NB4 (cell line): Measurements from ENCODE around the gene CCDC24.
A peak's percentile ranks its signal among the peaks of the same experiment; 100 is the strongest.

Experiments used
- CTCF ChIP-seq: IDR thresholded peaks from one replicate; pipeline ENCODE4 v1.5.1; 2012; ENCODE audit warnings: low read depth, low read length
- MYC ChIP-seq: IDR thresholded peaks from 2 replicates; pipeline ENCODE4 v1.6.1; 2011; ENCODE audit warnings: low read depth, low read length
- POLR2A ChIP-seq: IDR thresholded peaks from 2 replicates; pipeline ENCODE4 v1.6.1; 2011; ENCODE audit warnings: mild to moderate bottlenecking; ENCODE audit not compliant: insufficient read length; ENCODE audit errors: extremely low read depth
- TF ChIP-seq, protein P1 (sequence below): IDR thresholded peaks from 2 replicates; pipeline ENCODE4 v1.6.1; 2011; ENCODE audit warnings: low read depth, low read length

- no peak for TF ChIP-seq CTCF
- TF ChIP-seq, protein P1, sequence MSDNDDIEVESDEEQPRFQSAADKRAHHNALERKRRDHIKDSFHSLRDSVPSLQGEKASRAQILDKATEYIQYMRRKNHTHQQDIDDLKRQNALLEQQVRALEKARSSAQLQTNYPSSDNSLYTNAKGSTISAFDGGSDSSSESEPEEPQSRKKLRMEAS: peak; percentile 99
- peak; percentile 70 for TF ChIP-seq POLR2A
- peak; percentile 88 for TF ChIP-seq MYC
Measured at GRCh38 chr1:43974443-43975248, 16.8 kb upstream of the CCDC24 start, which contains the start of gene ATP6V0B.
